ENCODE data around the gene NAGS.

GRCh38 chr17:43970366-43970765 lies 34.1 kb upstream of the NAGS start:
- TF ChIP-seq CTCF (IDR thresholded peaks at IDR 0.05), result no peak
- no peak for TF ChIP-seq POLR2A (IDR thresholded peaks at IDR 0.05)
